GM12801 (cell line): ENCODE data around the gene MAN2B1.

ENCODE experiments used
- CTCF ChIP-seq: IDR thresholded peaks from one replicate; pipeline ENCODE4 v1.5.1; 2011; ENCODE audit warnings: control low read depth; ENCODE audit not compliant: insufficient read length; ENCODE audit errors: extremely low read depth

MAN2B1 gene

GRCh38 chr19:12664406-12665280, 1.9 kb downstream of the MAN2B1 start:
- no peak for TF ChIP-seq CTCF

- no peak for TF ChIP-seq CTCF
Measured at GRCh38 chr19:12660980-12661379, 5.6 kb downstream of the MAN2B1 start.

- no peak for TF ChIP-seq CTCF
Measured at GRCh38 chr19:12657966-12658365, 8.6 kb downstream of the MAN2B1 start.

- TF ChIP-seq CTCF: no peak
Measured at GRCh38 chr19:12656899-12657571, 9.5 kb downstream of the MAN2B1 start.

GRCh38 chr19:12655546-12655945, 11.0 kb downstream of the MAN2B1 start:
- no peak for TF ChIP-seq CTCF

GRCh38 chr19:12652219-12652618, 14.3 kb downstream of the MAN2B1 start:
- no peak for TF ChIP-seq CTCF

- TF ChIP-seq CTCF: no peak
Measured at GRCh38 chr19:12649941-12650340, 16.6 kb downstream of the MAN2B1 start.
